ENCODE measurements around the gene MEX3C.
A peak's percentile ranks its signal among the peaks of the same experiment; 100 is the strongest.

The MEX3C gene

GRCh38 chr18:51138936-51139335, 58.5 kb downstream of the MEX3C start:
- peak overlapping the region; percentile 63 for H3K4me2 ChIP-seq (ENCODE audit: low read length)
- H3K4me3 ChIP-seq (ENCODE audit: low read depth, low read length, poor library complexity, severe bottlenecking): peak overlapping the region; percentile 37
- H3K4me1 ChIP-seq (ENCODE audit: insufficient read depth, low read length, severe bottlenecking): peaks cover 60% of the 10 kb centered on the region
- no peaks in the 10 kb centered on the region for H3K9me2 ChIP-seq (ENCODE audit: low read depth, low read length)
- H2AFZ ChIP-seq (ENCODE audit: low read length): no peak overlapping the region
- no peaks in the 10 kb centered on the region for H3K79me2 ChIP-seq (ENCODE audit: insufficient read depth, low read length)
- no peaks in the 10 kb centered on the region for H3K27me3 ChIP-seq (ENCODE audit: insufficient read depth, low read length)
- H3K9me3 ChIP-seq (ENCODE audit: low read length): no peaks in the 10 kb centered on the region
- TF ChIP-seq EZH2 (IDR thresholded peaks at IDR 0.05; ENCODE audit: borderline replicate concordance, low read length): no peak
- TF ChIP-seq, protein P1, sequence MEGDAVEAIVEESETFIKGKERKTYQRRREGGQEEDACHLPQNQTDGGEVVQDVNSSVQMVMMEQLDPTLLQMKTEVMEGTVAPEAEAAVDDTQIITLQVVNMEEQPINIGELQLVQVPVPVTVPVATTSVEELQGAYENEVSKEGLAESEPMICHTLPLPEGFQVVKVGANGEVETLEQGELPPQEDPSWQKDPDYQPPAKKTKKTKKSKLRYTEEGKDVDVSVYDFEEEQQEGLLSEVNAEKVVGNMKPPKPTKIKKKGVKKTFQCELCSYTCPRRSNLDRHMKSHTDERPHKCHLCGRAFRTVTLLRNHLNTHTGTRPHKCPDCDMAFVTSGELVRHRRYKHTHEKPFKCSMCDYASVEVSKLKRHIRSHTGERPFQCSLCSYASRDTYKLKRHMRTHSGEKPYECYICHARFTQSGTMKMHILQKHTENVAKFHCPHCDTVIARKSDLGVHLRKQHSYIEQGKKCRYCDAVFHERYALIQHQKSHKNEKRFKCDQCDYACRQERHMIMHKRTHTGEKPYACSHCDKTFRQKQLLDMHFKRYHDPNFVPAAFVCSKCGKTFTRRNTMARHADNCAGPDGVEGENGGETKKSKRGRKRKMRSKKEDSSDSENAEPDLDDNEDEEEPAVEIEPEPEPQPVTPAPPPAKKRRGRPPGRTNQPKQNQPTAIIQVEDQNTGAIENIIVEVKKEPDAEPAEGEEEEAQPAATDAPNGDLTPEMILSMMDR (IDR thresholded peaks at IDR 0.05; ENCODE audit: low read length): no peak
- H3F3A ChIP-seq (ENCODE audit: insufficient read depth, low read length): no peaks in the 10 kb centered on the region
- H3K9ac ChIP-seq (ENCODE audit: low read length): peak overlapping the region; percentile 54; the same call in 1 of the 2 replicates
- no peaks in the 10 kb centered on the region for H3K36me3 ChIP-seq (ENCODE audit: insufficient read depth, low read length)
- H3K27ac ChIP-seq (ENCODE audit: low read depth, low read length, poor library complexity, severe bottlenecking): peak overlapping the region; percentile 93
- no peaks in the 10 kb centered on the region for H4K20me1 ChIP-seq (ENCODE audit: insufficient read depth, low read length)

DNA sequence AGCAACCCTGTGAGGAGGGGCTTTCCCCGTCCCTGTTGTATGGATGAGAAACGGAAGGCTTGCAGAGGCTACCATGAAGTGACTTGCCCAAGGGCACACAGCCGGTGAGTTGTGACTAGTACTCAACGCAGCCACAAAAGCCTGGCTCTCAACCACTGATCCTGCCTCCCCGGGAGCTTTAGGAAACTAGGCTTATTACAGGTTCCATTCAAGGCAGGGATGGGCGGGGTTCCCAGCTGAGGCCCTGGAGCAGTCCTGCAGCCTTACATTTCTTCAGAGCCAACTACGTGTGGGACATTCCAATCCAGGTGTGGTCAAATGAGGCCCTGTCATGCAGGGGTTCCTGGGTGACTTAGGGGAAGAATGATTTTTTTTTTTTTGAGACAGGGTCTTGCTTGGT, 59.6 kb downstream of the MEX3C start:
- Histone ChIP-seq H3K9ac (ENCODE audit: low read length) (peak overlapping the region; percentile 23; the same call in 1 of the 2 replicates), H3K27me3 (ENCODE audit: insufficient read depth, low read length) (no peaks in the 10 kb centered on the region), H2AFZ (ENCODE audit: low read length) (no peak overlapping the region), H3K4me3 (ENCODE audit: low read depth, low read length, poor library complexity, severe bottlenecking) (no peak overlapping the region), H3K9me2 (ENCODE audit: low read depth, low read length) (no peaks in the 10 kb centered on the region), H3F3A (ENCODE audit: insufficient read depth, low read length) (no peaks in the 10 kb centered on the region), H3K27ac (ENCODE audit: low read depth, low read length, poor library complexity, severe bottlenecking) (peak overlapping the region; percentile 93), H3K79me2 (ENCODE audit: insufficient read depth, low read length) (no peaks in the 10 kb centered on the region), H3K9me3 (ENCODE audit: low read length) (no peaks in the 10 kb centered on the region), H3K4me1 (ENCODE audit: insufficient read depth, low read length, severe bottlenecking) (peaks cover 60% of the 10 kb centered on the region), H3K4me2 (ENCODE audit: low read length) (peak overlapping the region; percentile 63; the same call in 1 of the 2 replicates), H3K36me3 (ENCODE audit: insufficient read depth, low read length) (no peaks in the 10 kb centered on the region), H4K20me1 (ENCODE audit: insufficient read depth, low read length) (no peaks in the 10 kb centered on the region)
- TF ChIP-seq, protein P1 (IDR thresholded peaks at IDR 0.05; ENCODE audit: low read length): no peak
- no peak for TF ChIP-seq EZH2 (IDR thresholded peaks at IDR 0.05; ENCODE audit: borderline replicate concordance, low read length)

DNA sequence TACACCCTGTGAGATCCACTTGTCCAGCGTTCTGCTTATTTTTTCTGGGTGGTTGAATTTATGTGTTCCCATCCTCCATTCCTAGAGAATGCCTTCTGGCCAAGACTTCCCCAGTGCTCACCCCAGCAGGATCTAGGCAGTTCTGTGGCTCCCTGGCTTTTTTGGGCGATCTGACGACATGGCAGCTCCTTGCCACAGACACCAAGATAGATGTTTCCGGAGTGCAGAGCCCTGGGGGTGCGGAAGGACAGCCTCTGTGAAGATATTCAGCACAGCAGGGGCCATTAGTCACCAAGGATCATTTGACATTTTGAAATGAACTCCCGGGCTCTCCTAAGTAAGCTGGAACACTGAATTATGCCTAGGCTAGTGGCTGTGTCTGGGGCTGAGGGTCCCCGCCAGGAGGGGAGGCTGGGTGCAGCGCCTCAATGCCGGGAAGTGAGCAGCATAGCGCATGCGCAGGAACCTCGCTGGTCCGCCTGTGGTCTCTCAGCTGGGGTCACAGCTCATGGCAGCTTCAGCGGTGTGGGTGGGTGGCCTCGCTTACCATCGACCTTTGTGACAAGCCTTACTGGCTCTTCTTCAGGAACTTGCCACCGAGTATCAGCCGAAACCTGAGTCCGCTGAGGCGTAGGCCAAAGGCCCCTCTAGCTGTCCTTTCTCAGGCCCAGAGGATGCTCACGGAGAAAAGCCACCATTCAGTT, 60.3 kb downstream of the MEX3C start:
- H2AFZ ChIP-seq (ENCODE audit: low read length): no peak overlapping the region
- H3K9me3 ChIP-seq (ENCODE audit: low read length): no peaks in the 10 kb centered on the region
- no peaks in the 10 kb centered on the region for H3K79me2 ChIP-seq (ENCODE audit: insufficient read depth, low read length)
- peak overlapping the region; percentile 93 for H3K27ac ChIP-seq (ENCODE audit: low read depth, low read length, poor library complexity, severe bottlenecking)
- H3F3A ChIP-seq (ENCODE audit: insufficient read depth, low read length): no peaks in the 10 kb centered on the region
- H3K4me1 ChIP-seq (ENCODE audit: insufficient read depth, low read length, severe bottlenecking): peaks cover 55% of the 10 kb centered on the region
- H3K4me3 ChIP-seq (ENCODE audit: low read depth, low read length, poor library complexity, severe bottlenecking): no peak overlapping the region
- no peaks in the 10 kb centered on the region for H3K36me3 ChIP-seq (ENCODE audit: insufficient read depth, low read length)
- no peak for TF ChIP-seq EZH2 (IDR thresholded peaks at IDR 0.05; ENCODE audit: borderline replicate concordance, low read length)
- TF ChIP-seq, protein P1 (IDR thresholded peaks at IDR 0.05; ENCODE audit: low read length): no peak
- no peaks in the 10 kb centered on the region for H4K20me1 ChIP-seq (ENCODE audit: insufficient read depth, low read length)
- no peak overlapping the region for H3K9ac ChIP-seq (ENCODE audit: low read length)
- no peaks in the 10 kb centered on the region for H3K27me3 ChIP-seq (ENCODE audit: insufficient read depth, low read length)
- H3K9me2 ChIP-seq (ENCODE audit: low read depth, low read length): no peaks in the 10 kb centered on the region
- H3K4me2 ChIP-seq (ENCODE audit: low read length): no peak overlapping the region

Measured in OCI-LY1 (cell line).